GM12878 (cell line): ENCODE measurements around the gene NT5DC3. TPM values are rescaled to one million over a fixed set of nuclear protein-coding genes. Genes with fewer than 3 reads are reported as not detected.

Source experiments
- ATAC-seq: fragments of 200-7000 bp; cut with Tn5 transposase; 3 replicates; pipeline ENCODE4 v1.9.1; 2020; ENCODE audit warnings: mild to moderate bottlenecking, moderate library complexity
- BruUV-seq: library from RNA; stranded (reverse); fragments of 400-500 nt; replicated peaks from 2 replicates; lab custom pipeline; 2021; lab: Mats Ljungman, UMichigan
- CTCF ChIA-PET: fragments of 300-600 bp; sonication (Branson Sonifier 250); formaldehyde crosslinking; extraction: SDS; loops from one replicate; lab custom pipeline; 2021; ENCODE audit warnings: inconsistent platforms; lab: Yijun Ruan, JAX
- POLR2A ChIA-PET: fragments of 350-600 bp; formaldehyde crosslinking; extraction: SDS; loops from one replicate; lab custom pipeline; 2021; ENCODE audit warnings: inconsistent platforms; lab: Charles Lee
- RAD21 ChIA-PET: fragments of 300-600 bp; sonication (Branson Sonifier 250); formaldehyde crosslinking; loops from one replicate; lab custom pipeline; 2023; ENCODE audit warnings: antibody characterized with exemption; ENCODE audit not compliant: unreplicated experiment; lab: Charles Lee
- SMC1A ChIA-PET: fragments of 300-600 bp; sonication (Branson Sonifier 250); formaldehyde crosslinking; loops from one replicate; lab custom pipeline; 2023; ENCODE audit not compliant: unreplicated experiment, uncharacterized antibody; lab: Charles Lee
- DNase-seq: peaks from one replicate; pipeline ENCODE4 v3.0.0-alpha.2; 2011; ENCODE audit warnings: low read depth, low spot score
- FAIRE-seq: peaks from 3 replicates; lab custom pipeline; 2011; peaks lifted over from hg19 to GRCh38; lab: Jason Lieb, UNC
- H2AFZ ChIP-seq: 2 replicates; pipeline ENCODE4 v1.6.0; 2011; ENCODE audit warnings: low read depth, low read length, control low read depth; ENCODE audit not compliant: control insufficient read depth
- H3K27ac ChIP-seq: 2 replicates; pipeline ENCODE4 v1.5.1; 2011; ENCODE audit warnings: control low read depth; ENCODE audit not compliant: control insufficient read depth, insufficient read depth
- H3K27me3 ChIP-seq, 2 experiments: replicated peaks in 1 of 2; 2 replicates each; pipeline versions ENCODE4 v1.6.0 to v1.6.1; 2011; ENCODE audit warnings: low read length in 1 of 2; ENCODE audit not compliant: control insufficient read depth in 2 of 2, insufficient read depth in 2 of 2
- H3K36me3 ChIP-seq, 2 experiments: 2 replicates each; pipeline ENCODE4 v1.5.1; 2011; ENCODE audit warnings: low read length in 1 of 2; ENCODE audit not compliant: control insufficient read depth in 2 of 2, insufficient read depth in 2 of 2
- H3K4me1 ChIP-seq: 2 replicates; pipeline ENCODE4 v1.6.1; 2011; ENCODE audit warnings: mild to moderate bottlenecking, low read length, moderate library complexity, mixed read lengths; ENCODE audit not compliant: control insufficient read depth, insufficient read depth
- H3K4me2 ChIP-seq: 2 replicates; pipeline ENCODE4 v1.6.0; 2011; ENCODE audit warnings: control low read depth; ENCODE audit not compliant: control insufficient read depth, insufficient read depth
- H3K4me3 ChIP-seq: fragments of 200-600 bp; sonication (generic); 2 replicates; pipeline ENCODE4 v1.5.1; 2016
- H3K79me2 ChIP-seq: 2 replicates; pipeline ENCODE4 v1.6.0; 2011; ENCODE audit warnings: low read length; ENCODE audit not compliant: control insufficient read depth, insufficient read depth
- H3K9ac ChIP-seq: 2 replicates; pipeline ENCODE4 v1.8.0; 2011; ENCODE audit warnings: low read length, control low read depth, mixed read lengths; ENCODE audit not compliant: control insufficient read depth, insufficient read depth
- H3K9me3 ChIP-seq: replicated peaks from 3 replicates; pipeline ENCODE4 v1.5.1; 2011; ENCODE audit warnings: mild to moderate bottlenecking, low read length; ENCODE audit not compliant: control insufficient read depth, insufficient read depth
- H4K20me1 ChIP-seq: 2 replicates; pipeline ENCODE4 v1.6.0; 2011; ENCODE audit not compliant: control insufficient read depth, insufficient read depth
- BCL11A ChIP-seq: IDR thresholded peaks from 2 replicates; pipeline ENCODE4 v1.6.1; 2011; ENCODE audit warnings: low read depth, low read length
- BRCA1 ChIP-seq: IDR thresholded peaks from 2 replicates; pipeline ENCODE4 v1.6.1; 2011; ENCODE audit warnings: low read depth, low read length, improper control_type of control experiment
- CBX5 ChIP-seq: sonication (generic); IDR thresholded peaks from 2 replicates; pipeline ENCODE4 v1.6.1; 2016; ENCODE audit warnings: low read depth, moderate library complexity, mild to moderate bottlenecking, inconsistent platforms
- CREB1 ChIP-seq: IDR thresholded peaks from 2 replicates; pipeline ENCODE4 v1.6.1; 2012; ENCODE audit warnings: low read depth, mild to moderate bottlenecking, inconsistent platforms
- CREM ChIP-seq: IDR thresholded peaks from 2 replicates; pipeline ENCODE4 v1.6.1; 2014; ENCODE audit warnings: antibody characterized with exemption, low read depth
- EGR1 ChIP-seq, 2 experiments: IDR thresholded peaks; 1 replicate in 1 of 2; 2 replicates in 1 of 2; pipeline ENCODE4 v1.6.1; 2011 to 2012; ENCODE audit warnings: low read depth in 2 of 2, low read length in 2 of 2, borderline replicate concordance in 1 of 2, mild to moderate bottlenecking in 1 of 2, moderate library complexity in 1 of 2
- MLLT1 ChIP-seq: fragments of 450-650 bp; IDR thresholded peaks from 2 replicates; pipeline ENCODE4 v1.6.1; 2016; ENCODE audit warnings: mild to moderate bottlenecking
- PAX5 ChIP-seq: IDR thresholded peaks from 2 replicates; pipeline ENCODE4 v1.6.1; 2011; ENCODE audit warnings: low read depth, low read length, borderline replicate concordance
- PAX8 ChIP-seq: fragments of 450-650 bp; IDR thresholded peaks from 2 replicates; pipeline ENCODE4 v1.6.1; 2017; ENCODE audit warnings: mild to moderate bottlenecking, moderate library complexity
- RCOR1 ChIP-seq: conservative IDR thresholded peaks from 2 replicates; pipeline ENCODE4 v1.6.1; 2012; ENCODE audit warnings: low read depth, low read length, improper control_type of control experiment
- TARDBP ChIP-seq: IDR thresholded peaks from 2 replicates; pipeline ENCODE4 v1.6.1; 2016; ENCODE audit warnings: borderline replicate concordance
- ZNF384 ChIP-seq: IDR thresholded peaks from 2 replicates; pipeline ENCODE4 v1.6.1; 2012; ENCODE audit warnings: low read depth, mild to moderate bottlenecking, low read length, improper control_type of control experiment, borderline replicate concordance
- ZSCAN29 ChIP-seq: fragments of 450-650 bp; IDR thresholded peaks from 2 replicates; pipeline ENCODE4 v1.6.1; 2017; ENCODE audit warnings: mild to moderate bottlenecking, moderate library complexity
- WGBS: methylation state at CpG from one replicate; pipeline ENCODE4 v1.1.6; 2016; ENCODE audit warnings: low lambda C conversion rate; ENCODE audit not compliant: insufficient replicate concordance, insufficient coverage; ENCODE audit errors: missing lambda C conversion rate; 5-methylcytosine and 5-hydroxymethylcytosine counted together
- in situ Hi-C: fragments of 300-500 bp; cut with MboI; formaldehyde crosslinking; loops from 9 replicates; pipeline ENCODE4 v1.14.3; 2018; ENCODE audit warnings: mixed read lengths
- intact Hi-C: fragments of 100-400 bp; cut with micrococcal nuclease; formaldehyde crosslinking; loops from one replicate; pipeline ENCODE4 v1.14.2; 2022; ENCODE audit not compliant: unreplicated experiment
- polyA plus RNA-seq, 11 experiments: library from polyadenylated mRNA; depleted of rRNA in 4 of 11; unstranded in 6 of 11; stranded (reverse) in 5 of 11; fragments of >200 nt; fragmentation: Nextera tagmentation in 4 of 11; fragmentation: Illumina TruSeq in 1 of 11; extraction: Ambion mirVana in 4 of 11; extraction: Trizol in 1 of 11; gene quantifications; 1 replicate in 1 of 11; 2 replicates in 10 of 11; pipeline versions ENCODE4 v1.2.1 to v1.2.3, GENCODE V29; 2011 to 2016; ENCODE audit warnings: inconsistent platforms in 2 of 11, missing spikeins in 2 of 11, low read depth in 1 of 11
- total RNA-seq, 4 experiments: library from RNA; depleted of rRNA in 3 of 4; stranded (reverse); fragments of >200 nt in 3 of 4; fragmentation: Illumina TruSeq in 1 of 4; extraction: Trizol in 1 of 4; gene quantifications; 2 replicates each; pipeline versions ENCODE4 v1.2.1 to v1.2.3, GENCODE V29; 2013 to 2021
- TF ChIP-seq, protein P1 (sequence below), 3 experiments: IDR thresholded peaks in 2 of 3; conservative IDR thresholded peaks in 1 of 3; 2 replicates each; pipeline ENCODE4 v1.5.1; 2011; ENCODE audit warnings: low read depth in 3 of 3, low read length in 3 of 3, mild to moderate bottlenecking in 3 of 3, control low read depth in 2 of 3, moderate library complexity in 2 of 3, inconsistent platforms in 1 of 3, mixed read lengths in 1 of 3; ENCODE audit not compliant: control insufficient read depth in 2 of 3, insufficient read depth in 1 of 3; ENCODE audit errors: extremely low read depth in 1 of 3

Gene NT5DC3
- total and polyA plus RNA-seq, 10 of the 15 experiments (the other 5 are each of a cell fraction or from before 2014, with no cell fraction given), result 2.0 to 12.4 (median 5.9) TPM

DNA sequence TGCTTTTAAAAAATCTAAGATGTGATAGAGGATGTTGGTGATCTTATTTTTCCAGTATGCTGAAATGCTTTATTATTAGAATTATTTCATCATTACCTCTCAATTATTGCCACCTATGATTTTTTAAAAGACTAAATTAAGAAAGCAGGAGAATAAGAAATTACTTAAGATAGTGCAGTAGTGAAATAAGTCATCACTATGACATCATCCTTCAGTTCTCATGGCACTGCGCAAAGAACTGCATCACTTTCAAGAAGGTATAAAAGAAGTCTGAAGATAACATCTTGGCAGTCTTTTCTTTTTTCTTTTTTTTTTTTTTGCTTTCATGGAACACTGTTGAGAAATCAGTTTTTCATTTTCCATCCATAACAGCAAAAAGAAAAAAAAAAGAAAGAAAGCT lies 24.4 kb downstream of the NT5DC3 start:
- 100% methylated on average over 1 of the region's 1 CpG for WGBS
- Histone ChIP-seq H3K36me3 (no peaks in the 10 kb centered on the region; a peak in 1 of 4 replicates), H3K27me3 (no peaks in the 10 kb centered on the region), H4K20me1 (no peaks in the 10 kb centered on the region), H3K27ac (no peak overlapping the region), H2AFZ (no peak overlapping the region), H3K4me1 (no peaks in the 10 kb centered on the region), H3K4me3 (no peak overlapping the region), H3K79me2 (no peaks in the 10 kb centered on the region), H3K4me2 (no peak overlapping the region), H3K9ac (no peak overlapping the region), H3K9me3 (no peaks in the 10 kb centered on the region; the same call in 2 of the 3 replicates)
- FAIRE-seq (no peak), ATAC-seq (no peak), DNase-seq (no peak)
- no TSS peak for BruUV-seq
- no peak for TF ChIP-seq RCOR1
- peak; percentile 43; the same call in 1 of the 2 replicates for TF ChIP-seq CREB1
- no peak for TF ChIP-seq CBX5
- 0 out of 2 replicates have a peak, but pooled peaks have one; percentile 25 for TF ChIP-seq CREM
- ChIA-PET SMC1A (interaction anchor here (1.4 kb wide), 1 partner anchor 35 kb away, joined by 4 read pairs; no protein-coding TSS in a partner anchor), POLR2A (interaction anchor here (0.6 kb wide), 1 partner anchor 470 kb away, joined by 4 read pairs; no protein-coding TSS in a partner anchor), RAD21 (interaction anchor here (0.6 kb wide), 1 partner anchor 143 kb away, joined by 3 read pairs; no protein-coding TSS in a partner anchor), CTCF (interaction anchor here (1.0 kb wide), 1 partner anchor 17 kb away, joined by 3 read pairs; no protein-coding TSS in a partner anchor)
- in situ Hi-C loops, result no loop called here
- intact Hi-C loops, result no loop called here

DNA sequence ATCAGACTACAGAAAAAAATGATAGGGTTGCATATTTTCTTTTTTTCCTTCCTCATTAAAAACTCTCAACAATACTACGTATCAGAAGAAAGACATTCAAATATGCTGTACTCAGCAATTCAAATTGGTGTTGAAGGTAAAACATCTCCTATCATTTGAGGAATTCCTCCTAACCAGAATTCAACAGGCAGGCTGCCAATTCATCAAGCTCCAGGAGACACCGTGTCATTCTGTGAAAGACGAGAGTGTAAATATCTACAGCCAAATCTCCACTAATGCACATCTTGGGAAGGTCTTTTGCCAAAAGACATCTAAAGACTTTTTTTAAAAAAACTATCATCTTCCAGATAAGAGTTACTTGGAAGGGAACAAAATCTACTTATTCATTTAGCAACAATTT lies 26.6 kb downstream of the NT5DC3 start:
- Histone ChIP-seq H4K20me1 (no peaks in the 10 kb centered on the region), H3K79me2 (no peaks in the 10 kb centered on the region), H3K4me3 (no peak overlapping the region), H2AFZ (no peak overlapping the region), H3K36me3 (peaks cover 0 to 3% of the 10 kb centered on the region in 2 experiments; a peak in 2 of 4 replicates), H3K9me3 (no peaks in the 10 kb centered on the region), H3K27me3 (no peaks in the 10 kb centered on the region), H3K4me2 (no peak overlapping the region), H3K27ac (no peak overlapping the region), H3K9ac (no peak overlapping the region), H3K4me1 (no peaks in the 10 kb centered on the region)
- RAD21 ChIA-PET, result no interaction called here
- no peak for DNase-seq
- ATAC-seq, result no peak
- in situ Hi-C loops (no loop called here), intact Hi-C loops (no loop called here)
- SMC1A ChIA-PET, result interaction anchor here (0.6 to 0.7 kb wide), 2 partner anchors 287 to 298 kb away, joined by 3 read pairs; no protein-coding TSS in a partner anchor
- CTCF ChIA-PET, result no interaction called here
- WGBS, result 98% methylated on average over 3 of the region's 3 CpGs
- BruUV-seq, result no TSS peak
- POLR2A ChIA-PET, result no interaction called here
- no peak for FAIRE-seq
- TF ChIP-seq PAX8 (no peak), ZNF384 (no peak), EGR1 (IDR thresholded peaks at IDR 0.05; ENCODE audit: borderline replicate concordance in 1 of 2, low read depth in 2 of 2, low read length in 2 of 2) (no peak), PAX5 (no peak), TARDBP (no peak), BRCA1 (no peak), ZSCAN29 (no peak), MLLT1 (no peak), BCL11A (no peak)
- TF ChIP-seq, protein P1, sequence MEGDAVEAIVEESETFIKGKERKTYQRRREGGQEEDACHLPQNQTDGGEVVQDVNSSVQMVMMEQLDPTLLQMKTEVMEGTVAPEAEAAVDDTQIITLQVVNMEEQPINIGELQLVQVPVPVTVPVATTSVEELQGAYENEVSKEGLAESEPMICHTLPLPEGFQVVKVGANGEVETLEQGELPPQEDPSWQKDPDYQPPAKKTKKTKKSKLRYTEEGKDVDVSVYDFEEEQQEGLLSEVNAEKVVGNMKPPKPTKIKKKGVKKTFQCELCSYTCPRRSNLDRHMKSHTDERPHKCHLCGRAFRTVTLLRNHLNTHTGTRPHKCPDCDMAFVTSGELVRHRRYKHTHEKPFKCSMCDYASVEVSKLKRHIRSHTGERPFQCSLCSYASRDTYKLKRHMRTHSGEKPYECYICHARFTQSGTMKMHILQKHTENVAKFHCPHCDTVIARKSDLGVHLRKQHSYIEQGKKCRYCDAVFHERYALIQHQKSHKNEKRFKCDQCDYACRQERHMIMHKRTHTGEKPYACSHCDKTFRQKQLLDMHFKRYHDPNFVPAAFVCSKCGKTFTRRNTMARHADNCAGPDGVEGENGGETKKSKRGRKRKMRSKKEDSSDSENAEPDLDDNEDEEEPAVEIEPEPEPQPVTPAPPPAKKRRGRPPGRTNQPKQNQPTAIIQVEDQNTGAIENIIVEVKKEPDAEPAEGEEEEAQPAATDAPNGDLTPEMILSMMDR (IDR thresholded peaks at IDR 0.05 in 2 of 3, conservative IDR thresholded peaks at IDR 0.05 in 1 of 3; ENCODE audit: control insufficient read depth in 2 of 3, extremely low read depth in 1 of 3, insufficient read depth in 1 of 3, low read depth in 3 of 3, low read length in 3 of 3), result no peak
